HG03469 (cell line): ENCODE results near the gene POLE4.

Source experiments
- ATAC-seq: cut with Tn5 transposase; IDR thresholded peaks from one replicate; pipeline ENCODE4 v1.9.1; 2021; ENCODE audit warnings: mild to moderate bottlenecking, moderate library complexity, moderate number of reproducible peaks; ENCODE audit not compliant: unreplicated experiment

The POLE4 gene

GRCh38 chr2:74985978-74986609 is 27.7 kb downstream of the POLE4 start:
- ATAC-seq: no peak

DNA sequence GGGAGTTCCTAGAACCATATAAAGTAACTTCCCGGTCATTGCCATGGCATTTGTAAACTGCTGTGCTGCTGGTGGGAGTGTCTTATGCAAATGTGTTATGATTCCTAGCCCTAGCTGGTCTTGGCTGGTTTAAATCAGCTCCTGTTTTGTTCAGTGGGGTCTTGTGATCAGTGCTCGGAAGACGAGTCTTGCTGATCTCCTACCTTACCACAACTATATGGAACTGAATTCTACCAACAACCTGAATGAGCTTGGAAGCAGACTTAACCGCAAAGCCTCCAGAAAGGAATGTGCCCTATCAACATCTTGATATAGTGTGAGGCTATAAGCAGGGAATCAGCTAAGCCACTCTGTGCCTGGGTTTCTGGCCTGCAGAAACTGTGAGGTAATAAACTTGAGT is 33.5 kb downstream of the POLE4 start:
- no peak for ATAC-seq

GRCh38 chr2:74999468-74999867 is 41.0 kb downstream of the POLE4 start:
- no peak for ATAC-seq

GRCh38 chr2:75002007-75002406 is 43.6 kb downstream of the POLE4 start:
- ATAC-seq: no peak

DNA sequence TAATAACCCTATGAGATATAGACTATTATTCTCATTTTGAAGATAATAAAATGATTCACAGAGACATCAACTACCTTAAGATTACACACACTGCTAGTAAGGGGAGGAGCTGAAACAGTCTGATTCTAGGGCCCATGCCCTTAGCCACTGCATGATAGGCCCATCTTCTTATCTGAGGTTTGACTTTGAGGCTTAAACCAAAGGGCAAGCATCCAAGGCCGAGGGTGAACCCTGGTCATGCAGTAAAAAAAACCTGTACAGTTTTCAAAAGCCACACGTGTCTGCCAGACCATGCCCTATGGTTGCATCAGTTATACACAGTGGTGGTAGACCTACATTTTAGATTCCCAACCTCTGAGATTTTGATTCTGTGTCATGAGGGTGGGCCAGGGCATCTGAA is 44.8 kb downstream of the POLE4 start:
- ATAC-seq: no peak

- no peak for ATAC-seq
Measured at GRCh38 chr2:75003773-75004172, 45.3 kb downstream of the POLE4 start.

- ATAC-seq: no peak
Measured at GRCh38 chr2:75006041-75006440, 47.6 kb downstream of the POLE4 start.

DNA sequence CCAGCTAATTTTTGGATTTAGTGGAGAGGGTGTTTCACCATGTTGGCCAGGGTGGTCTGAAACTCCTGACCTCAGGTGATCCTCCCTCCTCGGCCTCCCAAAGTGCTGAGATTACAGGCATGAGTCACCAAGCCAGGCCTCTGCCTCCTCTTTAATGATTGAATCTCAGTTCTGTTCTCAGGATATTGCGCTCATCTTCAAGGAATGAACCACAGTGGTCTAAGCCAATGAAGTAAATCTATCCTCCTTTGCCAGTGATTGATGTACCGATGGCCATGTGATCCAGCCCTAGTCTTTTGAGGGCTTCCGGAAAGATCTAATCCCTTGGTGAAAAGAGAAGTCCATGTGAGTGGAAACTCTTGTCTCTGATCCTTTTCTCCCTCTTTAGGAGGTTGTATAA is 48.6 kb downstream of the POLE4 start:
- no peak for ATAC-seq

DNA sequence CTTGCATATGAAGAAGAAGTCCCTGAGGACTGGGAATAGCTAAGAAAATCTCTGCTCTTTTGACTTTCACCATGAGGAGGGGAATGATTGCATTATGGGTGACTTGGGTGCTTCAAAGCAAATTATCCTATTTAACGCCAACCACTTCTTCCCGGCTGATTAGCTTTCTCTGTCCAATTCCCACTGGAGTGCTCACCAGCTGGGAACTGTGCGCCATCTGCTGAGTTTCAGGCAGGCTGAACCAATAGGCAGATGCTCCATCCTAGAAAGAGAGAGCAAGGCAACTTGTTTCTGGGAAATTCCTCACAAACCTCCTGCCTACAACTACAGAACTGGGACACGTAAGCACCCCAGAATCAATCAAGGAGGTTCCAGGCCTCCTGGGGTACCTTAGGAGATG is 49.4 kb downstream of the POLE4 start:
- no peak for ATAC-seq

- no peak for ATAC-seq
Measured at GRCh38 chr2:75010571-75010970, 52.1 kb downstream of the POLE4 start.

GRCh38 chr2:75012080-75012479 is 53.6 kb downstream of the POLE4 start:
- no peak for ATAC-seq

DNA sequence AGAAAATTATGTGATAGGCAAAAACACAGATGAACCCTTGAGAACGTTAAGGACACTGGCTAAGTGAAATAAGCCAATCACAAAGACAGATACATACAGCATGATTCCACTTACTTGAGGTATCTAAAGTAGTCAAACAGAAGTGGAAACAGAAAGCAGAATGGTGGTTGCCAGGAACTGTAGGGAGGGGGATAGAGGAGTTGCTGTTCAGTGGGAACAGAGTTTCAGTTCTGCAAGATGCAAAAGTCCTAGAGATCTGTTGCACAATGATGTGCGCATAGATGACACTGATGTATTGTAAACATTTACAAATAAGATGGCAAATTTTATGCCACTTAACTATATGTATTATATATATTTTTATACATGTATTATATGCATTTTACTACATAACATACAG is 59.7 kb downstream of the POLE4 start:
- ATAC-seq: no peak
